Measurements from ENCODE around the gene CD244. TPM values are rescaled to one million over a fixed set of nuclear protein-coding genes. Genes with fewer than 3 reads are reported as not detected.
A peak's percentile ranks its signal among the peaks of the same experiment; 100 is the strongest.
"Not testable (repeated sequence)": the region's sequence is repeated elsewhere in the genome, so short reads cannot be mapped to it uniquely, and the experiment has no call there.

The CD244 gene
- total RNA-seq, 1 donor from 2014 or later: not detected

DNA sequence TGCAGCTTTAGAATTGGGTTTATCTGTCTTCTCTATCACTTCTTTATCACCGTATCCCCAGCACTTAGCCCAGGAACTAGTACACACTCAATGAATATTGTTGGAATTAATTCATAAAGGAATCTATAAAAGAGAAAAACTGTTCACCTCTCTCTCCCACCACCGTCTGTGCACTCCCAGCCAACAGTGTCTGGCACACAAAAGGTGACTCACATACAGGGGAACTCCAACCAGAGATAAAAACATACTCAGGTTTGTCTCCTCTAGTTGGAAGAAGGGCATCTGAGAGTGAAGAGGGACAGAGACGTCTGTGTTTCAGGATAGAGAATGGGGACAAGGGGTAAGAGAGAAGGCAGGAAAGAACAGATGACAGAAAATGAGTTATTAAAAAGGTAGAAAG is 12.2 kb upstream of the CD244 start:
- peaks cover 17% of the 10 kb centered on the region for H3K27me3 Mint-ChIP-seq (ENCODE audit: low read depth)
- DNase-seq (ENCODE audit: low spot score in 2 of 2, unreplicated experiment in 2 of 2): no peak
- no peak overlapping the region for H3K4me3 Mint-ChIP-seq
- peaks cover 4% of the 10 kb centered on the region for H3K9me3 Mint-ChIP-seq
- H3K27ac Mint-ChIP-seq: no peak overlapping the region
- H3K4me1 Mint-ChIP-seq: no peaks in the 10 kb centered on the region
- no peak for TF ChIP-seq CTCF (IDR thresholded peaks at IDR 0.05; ENCODE audit: unreplicated experiment)
- no peaks in the 10 kb centered on the region for H3K36me3 Mint-ChIP-seq

- no peak for DNase-seq (ENCODE audit: low spot score in 2 of 2, unreplicated experiment in 2 of 2)
- Mint-ChIP-seq H3K9me3 (peaks cover 1% of the 10 kb centered on the region), H3K36me3 (no peaks in the 10 kb centered on the region), H3K27me3 (ENCODE audit: low read depth) (peaks cover 10% of the 10 kb centered on the region), H3K27ac (no peak overlapping the region), H3K4me1 (peaks cover 11% of the 10 kb centered on the region), H3K4me3 (no peak overlapping the region)
- no peak for TF ChIP-seq CTCF (IDR thresholded peaks at IDR 0.05; ENCODE audit: unreplicated experiment)
These were observed 5.5 kb upstream of the CD244 start for GRCh38 chr1:160868141-160868540.

DNA sequence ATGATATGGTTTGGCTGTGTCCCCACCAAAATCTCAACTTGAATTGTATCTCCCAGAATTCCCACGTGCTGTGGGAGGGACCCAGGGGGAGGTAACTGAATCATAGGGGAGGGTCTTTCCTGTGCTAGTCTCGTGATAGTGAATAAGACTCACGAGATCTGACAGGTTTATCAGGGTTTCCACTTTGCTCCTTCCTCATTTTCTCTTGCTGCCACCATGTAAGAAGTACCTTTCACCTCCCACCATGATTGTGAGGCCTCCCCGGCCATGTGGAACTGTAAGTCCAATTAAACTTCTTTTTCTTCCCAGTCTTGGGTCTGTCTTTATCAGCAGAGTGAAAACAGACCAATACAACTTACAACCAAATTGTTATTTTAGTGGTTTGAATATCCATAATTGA is 5.0 kb upstream of the CD244 start:
- DNase-seq (ENCODE audit: low spot score in 2 of 2, unreplicated experiment in 2 of 2); H3K27ac Mint-ChIP-seq; H3K36me3 Mint-ChIP-seq; H3K4me3 Mint-ChIP-seq; H3K9me3 Mint-ChIP-seq: not testable (repeated sequence)
- H3K27me3 Mint-ChIP-seq (ENCODE audit: low read depth): peaks cover 11% of the 10 kb centered on the region
- peaks cover 11% of the 10 kb centered on the region for H3K4me1 Mint-ChIP-seq

GRCh38 chr1:160866695-160867260 is 4.1 kb upstream of the CD244 start:
- Mint-ChIP-seq H3K4me1 (peaks cover 18% of the 10 kb centered on the region), H3K36me3 (no peaks in the 10 kb centered on the region), H3K27ac (peak overlapping the region; percentile 7)

DNA sequence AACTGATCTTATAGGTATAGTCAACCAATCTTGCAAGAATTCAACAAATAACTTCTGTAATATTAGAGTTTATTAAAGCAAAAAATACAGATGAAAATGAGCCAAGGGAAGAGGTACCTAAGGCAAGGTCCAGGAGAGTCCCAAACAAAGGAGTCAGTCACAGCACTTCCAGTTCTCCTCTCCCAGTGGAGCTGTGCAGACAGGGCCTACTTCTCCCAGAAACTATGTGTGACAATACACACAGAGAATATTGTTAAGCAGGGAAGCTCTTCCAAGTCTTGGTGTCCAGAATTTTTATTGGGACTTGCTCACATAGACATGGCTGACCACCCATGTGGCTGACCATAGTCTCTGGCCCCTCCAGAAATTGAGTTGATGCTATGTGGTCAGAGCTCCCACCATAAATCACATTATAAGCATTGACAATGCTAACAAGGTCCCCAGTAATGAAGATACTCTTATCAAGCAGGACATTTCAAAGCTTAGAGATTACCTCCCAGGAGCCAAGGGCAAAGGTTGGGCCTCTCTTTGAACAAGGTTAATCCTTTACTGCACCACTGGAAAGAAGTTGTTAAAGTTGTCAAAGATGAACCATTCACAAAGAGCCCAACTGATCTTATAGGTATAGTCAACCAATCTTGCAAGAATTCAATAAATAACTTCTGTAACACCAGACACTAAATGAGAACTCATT is 3.5 kb upstream of the CD244 start:
- Mint-ChIP-seq H3K4me3 (no peak overlapping the region), H3K4me1 (peaks cover 18% of the 10 kb centered on the region), H3K27ac (no peak overlapping the region), H3K36me3 (no peaks in the 10 kb centered on the region), H3K9me3 (no peaks in the 10 kb centered on the region), H3K27me3 (ENCODE audit: low read depth) (peaks cover 9% of the 10 kb centered on the region)
- no peak for DNase-seq (ENCODE audit: low spot score in 2 of 2, unreplicated experiment in 2 of 2)
- no peak for TF ChIP-seq CTCF (IDR thresholded peaks at IDR 0.05; ENCODE audit: unreplicated experiment)

More at GRCh38 chr1:160866695-160867260, 4.1 kb upstream of the CD244 start:
- H3K27me3 Mint-ChIP-seq (ENCODE audit: low read depth): peaks cover 13% of the 10 kb centered on the region
- DNase-seq (ENCODE audit: low spot score in 2 of 2, unreplicated experiment in 2 of 2): no peak
- H3K4me3 Mint-ChIP-seq: no peak overlapping the region
- no peak for TF ChIP-seq CTCF (IDR thresholded peaks at IDR 0.05; ENCODE audit: unreplicated experiment)
- no peaks in the 10 kb centered on the region for H3K9me3 Mint-ChIP-seq

DNA sequence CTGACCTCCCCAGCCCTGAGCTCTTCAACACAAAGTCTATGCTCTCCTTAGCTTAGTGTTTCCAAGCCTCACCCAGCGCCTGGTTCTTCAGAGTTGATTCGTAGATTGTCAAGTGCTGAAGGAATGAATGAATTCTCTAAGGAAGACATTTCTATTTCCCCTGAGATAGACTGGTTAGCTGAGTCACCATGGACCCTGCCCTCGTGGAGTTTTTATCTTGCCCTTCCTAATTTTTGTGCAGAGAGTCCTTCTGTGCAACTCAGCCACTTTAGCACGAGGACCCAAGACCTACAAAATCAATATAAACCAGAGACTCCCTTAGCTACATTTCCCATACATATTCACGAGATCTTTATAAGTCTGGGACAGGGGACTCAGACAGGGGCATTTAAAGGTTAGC is 2.6 kb upstream of the CD244 start:
- Mint-ChIP-seq H3K36me3 (no peaks in the 10 kb centered on the region), H3K9me3 (no peaks in the 10 kb centered on the region), H3K27ac (no peak overlapping the region), H3K4me1 (peaks cover 18% of the 10 kb centered on the region), H3K4me3 (no peak overlapping the region), H3K27me3 (ENCODE audit: low read depth) (peaks cover 8% of the 10 kb centered on the region)
- no peak for DNase-seq (ENCODE audit: low spot score in 2 of 2, unreplicated experiment in 2 of 2)
- TF ChIP-seq CTCF (IDR thresholded peaks at IDR 0.05; ENCODE audit: unreplicated experiment): no peak

Measured in mesothelial cell of epicardium (in vitro differentiated cells).